SK-N-SH (cell line): ENCODE measurements around the gene ROBO1. TPM values are rescaled to one million over a fixed set of nuclear protein-coding genes. Genes with fewer than 3 reads are reported as not detected.
A peak's percentile ranks its signal among the peaks of the same experiment; 100 is the strongest.

Experiments
- CTCF ChIA-PET: fragments of 300-600, 350-600 bp; formaldehyde crosslinking; extraction: SDS; loops from one replicate; lab custom pipeline; 2021; lab: Yijun Ruan, JAX
- POLR2A ChIA-PET: fragments of 350-600 bp; sonication (Branson Sonifier 250); formaldehyde crosslinking; extraction: SDS; loops from one replicate; lab custom pipeline; 2020; ENCODE audit warnings: antibody characterized with exemption, inconsistent platforms; lab: Yijun Ruan, JAX
- DNase-seq: peaks from one replicate; pipeline ENCODE4 v3.0.0; 2012
- H2AFZ ChIP-seq: fragments of 200-600 bp; sonication (generic); 2 replicates; pipeline ENCODE4 v1.8.1; 2016; ENCODE audit warnings: antibody characterized with exemption, mild to moderate bottlenecking, low read depth
- H3F3A ChIP-seq: fragments of 200-600 bp; sonication (generic); replicated peaks from 2 replicates; pipeline ENCODE3; 2016; ENCODE audit warnings: antibody characterized with exemption, mild to moderate bottlenecking; ENCODE audit not compliant: insufficient read depth
- H3K27ac ChIP-seq, 2 experiments: fragments of 200-500 bp in 1 of 2; fragments of 200-600 bp in 1 of 2; sonication (Bioruptor generic) in 1 of 2; sonication (generic), shearing (Covaris generic) in 1 of 2; 2 replicates each; pipeline versions ENCODE4 v1.5.1 to v1.6.1; 2014 to 2016; ENCODE audit warnings: low read depth in 2 of 2, inconsistent platforms in 1 of 2, low read length in 1 of 2, mild to moderate bottlenecking in 1 of 2, mixed read lengths in 1 of 2
- H3K27me3 ChIP-seq: fragments of 200-600 bp; sonication (generic), shearing (Covaris generic); 2 replicates; pipeline ENCODE4 v1.6.1; 2016; ENCODE audit warnings: mixed run types; ENCODE audit not compliant: insufficient read depth
- H3K36me3 ChIP-seq, 2 experiments: fragments of 200-500 bp in 1 of 2; fragments of 200-600 bp in 1 of 2; sonication (Bioruptor generic) in 1 of 2; sonication (generic) in 1 of 2; replicated peaks in 1 of 2; 2 replicates each; pipeline versions ENCODE3 to v1.5.1; 2014 to 2016; ENCODE audit warnings: low read length in 1 of 2, mild to moderate bottlenecking in 1 of 2; ENCODE audit not compliant: insufficient read depth in 2 of 2, control insufficient read depth in 1 of 2
- H3K4me1 ChIP-seq, 2 experiments: fragments of 200-500 bp in 1 of 2; fragments of 200-600 bp in 1 of 2; sonication (Bioruptor generic) in 1 of 2; sonication (generic), shearing (Covaris generic) in 1 of 2; 2 replicates each; pipeline versions ENCODE4 v1.5.1 to v1.6.1; 2014 to 2016; ENCODE audit warnings: low read depth in 1 of 2, low read length in 1 of 2, mixed run types in 1 of 2; ENCODE audit not compliant: insufficient read depth in 2 of 2, control insufficient read depth in 1 of 2
- H3K4me2 ChIP-seq: fragments of 200-600 bp; sonication (generic), shearing (Covaris generic); 2 replicates; pipeline ENCODE4 v1.6.1; 2017; ENCODE audit warnings: mixed run types
- H3K4me3 ChIP-seq, 2 experiments: fragments of 200-500 bp in 1 of 2; fragments of 200-600 bp in 1 of 2; sonication (Bioruptor generic) in 1 of 2; sonication (generic), shearing (Covaris generic) in 1 of 2; 2 replicates each; pipeline versions ENCODE4 v1.5.1 to v1.8.1; 2014 to 2016; ENCODE audit warnings: low read depth in 2 of 2, inconsistent platforms in 1 of 2, low read length in 1 of 2, mild to moderate bottlenecking in 1 of 2, mixed read lengths in 1 of 2, moderate library complexity in 1 of 2
- H3K79me2 ChIP-seq: fragments of 200-600 bp; sonication (generic); 2 replicates; pipeline ENCODE4 v1.8.1; 2017; ENCODE audit warnings: mild to moderate bottlenecking; ENCODE audit not compliant: insufficient read depth
- H3K9ac ChIP-seq: fragments of 200-600 bp; sonication (generic); 2 replicates; pipeline ENCODE4 v1.6.1; 2017; ENCODE audit warnings: mixed run types
- H3K9me2 ChIP-seq: fragments of 200-600 bp; sonication (generic); 2 replicates; pipeline ENCODE4 v1.6.1; 2017; ENCODE audit warnings: mixed run types
- H3K9me3 ChIP-seq: fragments of 200-600 bp; sonication (generic); 2 replicates; pipeline ENCODE4 v1.6.1; 2017; ENCODE audit warnings: mixed run types, mild to moderate bottlenecking, moderate library complexity
- H4K20me1 ChIP-seq: fragments of 200-600 bp; sonication (generic); 2 replicates; pipeline ENCODE4 v1.6.1; 2017; ENCODE audit warnings: mild to moderate bottlenecking, mixed run types; ENCODE audit not compliant: insufficient read depth
- CHD2 ChIP-seq: fragments of 150-350 bp; IDR thresholded peaks from 2 replicates; pipeline ENCODE4 v1.6.1; 2018; ENCODE audit warnings: low read length; ENCODE audit not compliant: partially characterized antibody
- ELF1 ChIP-seq: IDR thresholded peaks from 2 replicates; pipeline ENCODE4 v1.4.0; 2012
- EP300 ChIP-seq, 2 experiments: IDR thresholded peaks; 2 replicates each; pipeline versions ENCODE4 v1.4.0 to v1.6.1; 2012; ENCODE audit warnings: borderline replicate concordance in 1 of 2, low read depth in 1 of 2, low read length in 1 of 2
- FOSL2 ChIP-seq: IDR thresholded peaks from 2 replicates; pipeline ENCODE4 v1.4.0; 2012; ENCODE audit warnings: low read depth, mild to moderate bottlenecking, moderate library complexity, borderline replicate concordance
- FOXJ3 ChIP-seq: sonication (generic); formaldehyde crosslinking; IDR thresholded peaks from 2 replicates; pipeline ENCODE4 v1.5.1; 2020; ENCODE audit warnings: mild to moderate bottlenecking, missing genetic modification reagents
- FOXM1 ChIP-seq: IDR thresholded peaks from 2 replicates; pipeline ENCODE4 v1.4.0; 2012; ENCODE audit warnings: low read depth, mild to moderate bottlenecking
- GABPA ChIP-seq: IDR thresholded peaks from 2 replicates; pipeline ENCODE4 v1.4.0; 2012; ENCODE audit warnings: low read depth, mild to moderate bottlenecking
- IRF3 ChIP-seq: fragments of 150-350 bp; IDR thresholded peaks from 2 replicates; pipeline ENCODE4 v1.6.1; 2016; ENCODE audit warnings: mild to moderate bottlenecking, low read depth, low read length
- JUND ChIP-seq: IDR thresholded peaks from 2 replicates; pipeline ENCODE4 v1.4.0; 2012
- MEF2A ChIP-seq: IDR thresholded peaks from 2 replicates; pipeline ENCODE4 v1.4.0; 2012; ENCODE audit warnings: low read depth, borderline replicate concordance
- MXI1 ChIP-seq: IDR thresholded peaks from 2 replicates; pipeline ENCODE4 v1.6.1; 2012; ENCODE audit warnings: mild to moderate bottlenecking, low read depth, low read length, improper control_type of control experiment
- NFIC ChIP-seq: IDR thresholded peaks from 2 replicates; pipeline ENCODE4 v1.4.0; 2012; ENCODE audit warnings: borderline replicate concordance
- POLR2AphosphoS5 ChIP-seq: IDR thresholded peaks from 2 replicates; pipeline ENCODE4 v1.6.1; 2012; ENCODE audit warnings: low read depth, low read length
- RAD21 ChIP-seq: IDR thresholded peaks from 2 replicates; pipeline ENCODE4 v1.6.1; 2012; ENCODE audit warnings: mild to moderate bottlenecking, low read length
- RCOR1 ChIP-seq: fragments of 150-350 bp; IDR thresholded peaks from 2 replicates; pipeline ENCODE4 v1.6.1; 2017; ENCODE audit warnings: antibody characterized with exemption, low read length
- REST ChIP-seq: IDR thresholded peaks from 2 replicates; pipeline ENCODE4 v1.6.1; 2012; ENCODE audit warnings: mild to moderate bottlenecking, low read depth, low read length, moderate library complexity
- RFX5 ChIP-seq: IDR thresholded peaks from 2 replicates; pipeline ENCODE4 v1.6.1; 2012; ENCODE audit warnings: mild to moderate bottlenecking, improper control_type of control experiment, low read length
- RXRA ChIP-seq: IDR thresholded peaks from 2 replicates; pipeline ENCODE4 v1.4.0; 2012; ENCODE audit warnings: low read depth, mild to moderate bottlenecking, borderline replicate concordance
- SIN3A ChIP-seq: IDR thresholded peaks from 2 replicates; pipeline ENCODE4 v1.6.1; 2012; ENCODE audit warnings: low read depth, mild to moderate bottlenecking, low read length, moderate library complexity, borderline replicate concordance
- TAF1 ChIP-seq: IDR thresholded peaks from 2 replicates; pipeline ENCODE4 v1.6.1; 2012; ENCODE audit warnings: low read depth, mild to moderate bottlenecking, low read length, moderate library complexity, borderline replicate concordance
- TCF12 ChIP-seq: IDR thresholded peaks from 2 replicates; pipeline ENCODE4 v1.4.0; 2012
- TEAD4 ChIP-seq: IDR thresholded peaks from 2 replicates; pipeline ENCODE4 v1.4.0; 2012; ENCODE audit warnings: mild to moderate bottlenecking, borderline replicate concordance; ENCODE audit not compliant: insufficient read depth
- ZBTB33 ChIP-seq: IDR thresholded peaks from 2 replicates; pipeline ENCODE4 v1.4.0; 2012; ENCODE audit warnings: low read depth, borderline replicate concordance
- WGBS: methylation state at CpG from one replicate; pipeline ENCODE4 v1.1.6; 2017; ENCODE audit warnings: low lambda C conversion rate; 5-methylcytosine and 5-hydroxymethylcytosine counted together
- polyA plus RNA-seq, 3 experiments: library from polyadenylated mRNA; depleted of rRNA; stranded (reverse); fragments of >200 nt; gene quantifications; 2 replicates each; pipeline ENCODE4 v1.2.3, GENCODE V29; 2012

Gene ROBO1
- polyA plus RNA-seq, 1 of the 3 experiments (the other 2 are of a cell fraction): 22.7 TPM

GRCh38 chr3:78847603-78848002 lies 920.2 kb downstream of the ROBO1 start:
- Histone ChIP-seq H3K4me2 (no peak overlapping the region), H3K27ac (peak overlapping the region in 1 of 2 experiments; percentile 55; a peak in 2 of 4 replicates), H3K9ac (no peak overlapping the region), H3K4me3 (no peak overlapping the region), H3K9me3 (no peaks in the 10 kb centered on the region), H3F3A (peaks cover 27% of the 10 kb centered on the region), H3K27me3 (no peaks in the 10 kb centered on the region), H3K79me2 (no peaks in the 10 kb centered on the region; the same call in 1 of the 2 replicates), H3K36me3 (no peaks in the 10 kb centered on the region), H2AFZ (no peak overlapping the region), H4K20me1 (no peaks in the 10 kb centered on the region), H3K4me1 (peaks cover 2 to 14% of the 10 kb centered on the region in 2 experiments), H3K9me2 (no peaks in the 10 kb centered on the region)
- CTCF ChIA-PET: no interaction called here
- 82% methylated on average over 3 of the region's 3 CpGs for WGBS
- no peak for DNase-seq
- no peak for TF ChIP-seq TAF1
- TF ChIP-seq MEF2A: no peak
- no peak for TF ChIP-seq TCF12
- no peak for TF ChIP-seq FOSL2
- no peak for TF ChIP-seq RAD21
- TF ChIP-seq RFX5: no peak
- no peak for TF ChIP-seq MXI1
- TF ChIP-seq SIN3A: no peak
- no peak for TF ChIP-seq POLR2AphosphoS5
- no peak for TF ChIP-seq GABPA
- TF ChIP-seq EP300 (IDR thresholded peaks at IDR 0.05; ENCODE audit: borderline replicate concordance in 1 of 2, low read depth in 1 of 2, low read length in 1 of 2): no peak
- TF ChIP-seq IRF3: no peak
- TF ChIP-seq TEAD4: no peak
- no peak for TF ChIP-seq FOXM1
- TF ChIP-seq RCOR1: no peak
- TF ChIP-seq NFIC: no peak
- POLR2A ChIA-PET: interaction anchor here (0.7 kb wide), 1 partner anchor 24 kb away, joined by 3 read pairs; no protein-coding TSS in a partner anchor

DNA sequence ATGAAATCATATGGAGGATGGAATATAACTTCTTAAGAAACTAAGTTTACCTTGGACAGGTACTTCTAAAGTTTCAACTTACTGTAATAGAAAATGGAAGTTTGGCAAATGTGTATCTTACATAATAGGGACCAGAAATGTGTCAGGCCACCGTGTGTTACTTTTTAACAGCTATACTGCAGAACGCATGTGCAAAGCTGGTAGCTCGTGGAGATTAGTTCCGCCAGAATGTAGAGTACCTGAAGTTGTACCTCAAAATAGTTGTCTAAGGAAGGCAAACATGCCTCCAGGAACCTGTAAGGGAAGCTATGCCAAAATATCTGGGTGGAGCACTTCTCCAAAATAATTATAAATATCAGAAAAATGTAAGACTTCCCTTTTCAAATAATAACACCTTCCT lies 920.6 kb downstream of the ROBO1 start:
- Histone ChIP-seq H2AFZ (no peak overlapping the region), H3K9me2 (no peaks in the 10 kb centered on the region), H3K27ac (peak overlapping the region; percentile 55; a peak in 3 of 4 replicates), H3K27me3 (no peaks in the 10 kb centered on the region), H3K9ac (no peak overlapping the region), H3K36me3 (no peaks in the 10 kb centered on the region), H4K20me1 (no peaks in the 10 kb centered on the region), H3F3A (peaks cover 27% of the 10 kb centered on the region), H3K79me2 (no peaks in the 10 kb centered on the region; the same call in 1 of the 2 replicates), H3K4me2 (peak overlapping the region; percentile 39), H3K4me3 (no peak overlapping the region; a peak in 1 of 4 replicates), H3K9me3 (no peaks in the 10 kb centered on the region), H3K4me1 (peaks cover 2 to 14% of the 10 kb centered on the region in 2 experiments)
- no peak for DNase-seq
- CTCF ChIA-PET: no interaction called here
- POLR2A ChIA-PET: interaction anchor here (0.7 kb wide), 1 partner anchor 24 kb away, joined by 3 read pairs; no protein-coding TSS in a partner anchor
- WGBS: 91% methylated on average over 4 of the region's 4 CpGs
- no peak for TF ChIP-seq RXRA
- no peak for TF ChIP-seq ELF1
- TF ChIP-seq FOXM1: no peak
- no peak for TF ChIP-seq CHD2
- no peak for TF ChIP-seq RAD21
- no peak for TF ChIP-seq TAF1
- no peak for TF ChIP-seq ZBTB33
- no peak for TF ChIP-seq REST
- no peak for TF ChIP-seq GABPA
- TF ChIP-seq TCF12: no peak
- no peak for TF ChIP-seq NFIC
- no peak for TF ChIP-seq MXI1
- no peak for TF ChIP-seq EP300 (IDR thresholded peaks at IDR 0.05; ENCODE audit: borderline replicate concordance in 1 of 2, low read depth in 1 of 2, low read length in 1 of 2)
- no peak for TF ChIP-seq FOXJ3
- TF ChIP-seq JUND: no peak
- no peak for TF ChIP-seq SIN3A
